Activated CD4-positive, alpha-beta T cell treated with anti-CD3 and anti-CD28 coated beads, Interleukin-2, amount 50 U/mL, for 24 hours (primary cell): ENCODE measurements around the gene GLB1L2.

Source experiments
- DNase-seq, 2 donors: peaks; one replicate each; pipeline ENCODE4 v3.0.0-alpha.2; 2020; ENCODE audit warnings: low read depth in 1 of 2, low spot score in 1 of 2

GLB1L2 gene

GRCh38 chr11:134384406-134384805, 52.6 kb downstream of the GLB1L2 start:
- no peak for DNase-seq

- no peak for DNase-seq
These were observed 53.4 kb downstream of the GLB1L2 start for GRCh38 chr11:134385171-134385570.

GRCh38 chr11:134385774-134386565, 54.2 kb downstream of the GLB1L2 start:
- DNase-seq: no peak

GRCh38 chr11:134386945-134387344, 55.2 kb downstream of the GLB1L2 start:
- DNase-seq: no peak

- no peak for DNase-seq
These were observed 55.7 kb downstream of the GLB1L2 start for GRCh38 chr11:134387501-134387900.

GRCh38 chr11:134388590-134388989, 56.8 kb downstream of the GLB1L2 start:
- DNase-seq: no peak

GRCh38 chr11:134389464-134390180, 57.8 kb downstream of the GLB1L2 start:
- DNase-seq: no peak

- no peak for DNase-seq
These were observed 59.1 kb downstream of the GLB1L2 start for GRCh38 chr11:134390706-134391569.

GRCh38 chr11:134391656-134392055, 59.9 kb downstream of the GLB1L2 start:
- no peak for DNase-seq

GRCh38 chr11:134392953-134393615, 61.3 kb downstream of the GLB1L2 start:
- DNase-seq: no peak

GRCh38 chr11:134393638-134394037, 61.9 kb downstream of the GLB1L2 start:
- DNase-seq: no peak

- DNase-seq: no peak
These were observed 62.5 kb downstream of the GLB1L2 start for GRCh38 chr11:134394311-134394710.

GRCh38 chr11:134395002-134395401, 63.2 kb downstream of the GLB1L2 start:
- no peak for DNase-seq

GRCh38 chr11:134397304-134398078, 65.7 kb downstream of the GLB1L2 start:
- no peak for DNase-seq

GRCh38 chr11:134398079-134398444, 66.3 kb downstream of the GLB1L2 start:
- DNase-seq: no peak

- no peak for DNase-seq
These were observed 67.0 kb downstream of the GLB1L2 start for GRCh38 chr11:134398644-134399292.

- no peak for DNase-seq
These were observed 67.5 kb downstream of the GLB1L2 start for GRCh38 chr11:134399293-134399654.

GRCh38 chr11:134399996-134400395, 68.2 kb downstream of the GLB1L2 start:
- no peak for DNase-seq

GRCh38 chr11:134401825-134402809, 70.3 kb downstream of the GLB1L2 start:
- no peak for DNase-seq
